A673 (cell line): Measurements from ENCODE around the gene MESD. TPM values are rescaled to one million over a fixed set of nuclear protein-coding genes. Genes with fewer than 3 reads are reported as not detected.

Source experiments
- BruUV-seq: library from RNA; stranded (reverse); fragments of 400-500 nt; replicated peaks from 2 replicates; lab custom pipeline; 2021; lab: Mats Ljungman, UMichigan
- CTCF ChIA-PET: fragments of 300-600 bp; sonication (Branson Sonifier 250); formaldehyde crosslinking; loops from one replicate; lab custom pipeline; 2022; ENCODE audit warnings: antibody characterized with exemption; lab: Charles Lee
- POLR2A ChIA-PET: fragments of 300-600 bp; sonication (Branson Sonifier 250); formaldehyde crosslinking; loops from one replicate; lab custom pipeline; 2022; ENCODE audit warnings: antibody characterized with exemption; ENCODE audit not compliant: low non-redundant PET; lab: Charles Lee
- DNase-seq: peaks from one replicate; pipeline ENCODE4 v3.0.0-alpha.2; 2015; ENCODE audit warnings: low spot score
- H3K27ac ChIP-seq: fragments of 200-600 bp; sonication (generic); 2 replicates; pipeline ENCODE4 v1.5.1; 2016; ENCODE audit warnings: mixed run types, low read depth, mild to moderate bottlenecking, mixed read lengths, antibody characterized with exemption, low read length; ENCODE audit not compliant: poor library complexity, severe bottlenecking
- H3K27me3 ChIP-seq: fragments of 200-600 bp; sonication (generic); replicated peaks from 2 replicates; pipeline ENCODE4 v1.6.1; 2017; ENCODE audit warnings: mixed run types, low read depth, mild to moderate bottlenecking, mixed read lengths, antibody characterized with exemption, low read length; ENCODE audit not compliant: insufficient read depth, poor library complexity
- H3K36me3 ChIP-seq: fragments of 200-600 bp; sonication (generic); 2 replicates; pipeline ENCODE4 v1.6.1; 2016; ENCODE audit warnings: mixed run types, mild to moderate bottlenecking, mixed read lengths, antibody characterized with exemption, low read length; ENCODE audit not compliant: insufficient read depth, poor library complexity, severe bottlenecking
- H3K4me1 ChIP-seq: fragments of 200-600 bp; sonication (generic); 2 replicates; pipeline ENCODE4 v1.6.1; 2017; ENCODE audit warnings: mixed run types, mild to moderate bottlenecking, mixed read lengths, antibody characterized with exemption, low read length; ENCODE audit not compliant: insufficient read depth, poor library complexity, severe bottlenecking
- H3K4me3 ChIP-seq: fragments of 200-600 bp; sonication (generic); 2 replicates; pipeline ENCODE4 v1.5.1; 2016; ENCODE audit warnings: low read depth, mixed run types, mild to moderate bottlenecking, mixed read lengths, low read length; ENCODE audit not compliant: poor library complexity, severe bottlenecking
- H3K9me3 ChIP-seq: fragments of 200-600 bp; sonication (generic); 2 replicates; pipeline ENCODE4 v1.6.1; 2016; ENCODE audit warnings: mixed run types, low read depth, mild to moderate bottlenecking, mixed read lengths, antibody characterized with exemption, low read length; ENCODE audit not compliant: poor library complexity, severe bottlenecking
- CTCF ChIP-seq: fragments of 300-800, 200-600 bp; sonication (generic); conservative IDR thresholded peaks from 2 replicates; pipeline ENCODE4 v1.5.1; 2017; ENCODE audit warnings: low read depth, mild to moderate bottlenecking, antibody characterized with exemption, low read length, moderate library complexity, mixed read lengths
- EZH2 ChIP-seq: fragments of 200-600 bp; sonication (generic); IDR thresholded peaks from 2 replicates; pipeline ENCODE4 v1.6.1; 2017; ENCODE audit warnings: borderline replicate concordance, low read depth, mild to moderate bottlenecking, mixed read lengths, antibody characterized with exemption, low read length; ENCODE audit not compliant: poor library complexity, severe bottlenecking
- intact Hi-C: fragments of 100-400 bp; cut with micrococcal nuclease; formaldehyde crosslinking; loops from one replicate; pipeline ENCODE4 v1.10.0; 2022; ENCODE audit not compliant: unreplicated experiment
- total RNA-seq: library from RNA; stranded (reverse); gene quantifications from 2 replicates; pipeline ENCODE4 v1.2.3, GENCODE V29; 2021

The MESD gene
- total RNA-seq, 1 experiment from 2014 or later, result 28.1 TPM

- Histone ChIP-seq H3K27ac (no peak overlapping the region), H3K9me3 (peaks cover 3% of the 10 kb centered on the region), H3K27me3 (no peaks in the 10 kb centered on the region), H3K4me1 (no peaks in the 10 kb centered on the region), H3K4me3 (no peak overlapping the region), H3K36me3 (no peaks in the 10 kb centered on the region)
- ChIA-PET CTCF (no interaction called here), POLR2A (interaction anchor here (0.7 kb wide), 1 partner anchor 71 kb away, joined by 4 read pairs; no protein-coding TSS in a partner anchor)
- TF ChIP-seq CTCF (no peak), EZH2 (no peak)
- intact Hi-C loops, result no loop called here
- DNase-seq, result no peak
- no TSS peak for BruUV-seq
Measured at GRCh38 chr15:81026836-81027599, 37.4 kb upstream of the MESD start.

DNA sequence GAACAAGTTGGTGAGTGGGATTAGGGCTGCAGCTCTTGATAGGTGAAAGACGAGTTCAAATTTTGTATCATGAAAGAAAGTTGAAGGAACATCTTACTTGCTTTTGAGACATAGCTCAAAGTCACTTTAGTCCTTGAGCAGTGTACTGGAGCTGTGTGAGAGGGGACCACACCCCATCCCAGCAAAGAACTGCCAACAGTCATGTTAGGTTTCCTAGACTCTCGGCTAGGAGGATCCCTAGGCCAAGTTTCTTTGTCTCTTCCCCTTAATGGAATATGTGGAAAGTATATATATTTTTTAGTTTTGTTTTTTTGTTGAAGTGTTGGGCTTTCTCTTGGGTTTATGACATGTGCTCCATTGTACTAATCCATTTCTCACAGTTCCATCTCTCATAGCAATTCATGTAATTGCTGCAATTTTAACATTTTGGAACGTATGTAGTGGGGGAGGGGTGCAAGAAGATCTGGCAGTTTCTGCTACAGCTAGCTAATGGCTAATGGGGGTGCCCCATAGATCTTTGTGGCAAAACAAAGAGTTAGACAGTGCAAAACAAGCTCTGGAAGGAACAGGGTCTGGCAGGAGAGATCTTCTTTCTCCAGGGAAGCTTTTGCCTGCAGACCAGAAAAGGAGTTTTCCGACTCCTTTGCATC is 36.2 kb upstream of the MESD start:
- Histone ChIP-seq H3K27me3 (no peaks in the 10 kb centered on the region), H3K9me3 (no peaks in the 10 kb centered on the region), H3K4me1 (no peaks in the 10 kb centered on the region), H3K27ac (no peak overlapping the region), H3K4me3 (no peak overlapping the region), H3K36me3 (no peaks in the 10 kb centered on the region)
- BruUV-seq, result no TSS peak
- ChIA-PET POLR2A (interaction anchor here (0.7 kb wide), 1 partner anchor 70 kb away, joined by 4 read pairs; no protein-coding TSS in a partner anchor), CTCF (no interaction called here)
- no peak for TF ChIP-seq CTCF
- TF ChIP-seq EZH2, result no peak
- no peak for DNase-seq
- intact Hi-C loops, result no loop called here

DNA sequence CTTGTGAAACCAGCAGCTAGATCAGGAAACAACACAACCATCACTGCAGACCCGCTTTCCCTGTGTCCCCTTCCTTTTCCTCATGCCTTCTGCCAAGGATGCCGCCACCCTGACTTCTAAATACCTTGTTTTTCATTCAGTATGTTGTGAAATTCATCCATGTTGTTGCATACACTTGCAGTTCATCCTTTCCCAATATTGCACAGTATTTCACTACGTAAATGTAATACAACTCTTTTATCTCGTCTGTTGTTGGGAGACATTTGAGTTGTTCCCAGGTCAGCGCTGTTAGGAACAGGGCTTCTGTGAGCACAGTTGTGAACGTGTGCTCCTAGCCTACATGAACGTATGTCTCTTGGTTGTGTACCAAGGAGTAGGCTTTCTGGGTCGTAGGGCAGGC is 35.3 kb upstream of the MESD start:
- Histone ChIP-seq H3K4me3 (no peak overlapping the region), H3K4me1 (no peaks in the 10 kb centered on the region), H3K9me3 (no peaks in the 10 kb centered on the region), H3K27me3 (no peaks in the 10 kb centered on the region), H3K36me3 (no peaks in the 10 kb centered on the region), H3K27ac (no peak overlapping the region)
- POLR2A ChIA-PET, result no interaction called here
- BruUV-seq, result no TSS peak
- intact Hi-C loops, result no loop called here
- TF ChIP-seq CTCF (no peak), EZH2 (no peak)
- DNase-seq, result no peak
- CTCF ChIA-PET, result no interaction called here
